Activated naive CD8-positive, alpha-beta T cell (primary cell): ENCODE results near the gene LSG1.

Source experiments
- H3K27ac Mint-ChIP-seq: one replicate; pipeline ENCODE4 v1.8.0; 2021; ENCODE audit warnings: mixed read lengths
- H3K27me3 Mint-ChIP-seq: one replicate; pipeline ENCODE4 v1.8.0; 2021; ENCODE audit warnings: mixed read lengths
- H3K36me3 Mint-ChIP-seq: one replicate; pipeline ENCODE4 v1.8.0; 2021; ENCODE audit warnings: mixed read lengths
- H3K4me1 Mint-ChIP-seq: one replicate; pipeline ENCODE4 v1.8.0; 2021; ENCODE audit warnings: low read depth, mixed read lengths
- H3K4me3 Mint-ChIP-seq: one replicate; pipeline ENCODE4 v1.8.0; 2021; ENCODE audit warnings: mild to moderate bottlenecking, mixed read lengths
- H3K9me3 Mint-ChIP-seq: one replicate; pipeline ENCODE4 v1.8.0; 2021; ENCODE audit warnings: low read depth, mixed read lengths

Gene LSG1

DNA sequence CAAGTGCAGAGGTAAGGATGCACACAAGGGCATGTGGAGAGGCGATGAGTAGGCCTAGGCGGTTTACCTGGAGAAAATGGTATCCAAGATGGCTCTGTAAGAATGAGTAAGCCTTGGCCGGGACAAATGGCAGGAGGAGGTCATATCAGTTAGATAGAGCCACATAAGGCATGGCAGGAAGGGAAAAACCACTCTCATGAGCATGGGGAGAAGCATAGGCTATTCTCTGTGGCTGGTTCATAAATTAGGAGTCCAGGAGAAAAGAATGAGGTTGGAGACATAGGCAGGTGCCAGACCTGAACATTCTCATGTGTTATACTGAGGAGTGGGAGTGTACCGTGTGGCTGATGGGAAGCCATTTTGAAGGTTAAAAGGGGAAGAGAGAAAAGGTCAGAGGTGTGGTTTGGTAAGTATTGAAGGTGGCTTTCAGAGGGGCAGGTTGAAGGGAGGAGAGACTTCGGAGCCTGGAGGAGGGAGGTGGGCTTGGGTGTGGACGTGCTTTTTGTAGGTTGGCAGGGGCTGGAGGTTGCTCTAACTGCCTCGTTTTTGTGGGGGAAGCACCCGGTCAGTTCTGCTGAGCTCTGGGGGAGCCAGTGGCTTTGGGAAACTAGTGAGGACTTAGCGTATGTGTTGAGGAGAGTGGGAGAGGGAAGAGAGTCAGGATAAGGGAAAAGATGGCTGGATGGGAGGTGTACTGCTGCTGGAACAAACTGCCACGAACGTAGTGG, 9.1 kb upstream of the LSG1 start:
- H3K4me3 Mint-ChIP-seq, result no peak overlapping the region
- H3K4me1 Mint-ChIP-seq, result peaks cover 36% of the 10 kb centered on the region
- no peaks in the 10 kb centered on the region for H3K9me3 Mint-ChIP-seq
- no peaks in the 10 kb centered on the region for H3K36me3 Mint-ChIP-seq
- H3K27me3 Mint-ChIP-seq, result no peaks in the 10 kb centered on the region
- H3K27ac Mint-ChIP-seq, result no peak overlapping the region

DNA sequence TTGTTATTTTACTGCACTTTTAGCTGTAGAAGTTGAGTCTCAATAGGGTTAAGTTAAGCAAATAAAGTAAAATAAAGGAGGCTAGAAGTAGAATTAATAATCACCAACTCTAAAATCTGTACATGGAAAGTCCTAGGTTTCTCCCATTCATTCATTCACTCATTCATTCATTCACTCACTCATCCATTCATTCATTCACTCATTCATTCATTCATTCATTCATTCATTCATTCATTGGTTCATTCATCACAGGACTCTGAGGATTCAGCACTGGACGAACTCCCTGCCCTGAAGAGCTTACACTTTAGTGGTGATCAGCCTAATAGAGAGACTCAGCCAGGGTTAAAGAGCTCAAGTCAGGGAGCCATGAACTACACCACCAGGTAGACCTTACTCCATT, 4.5 kb upstream of the LSG1 start:
- Mint-ChIP-seq H3K4me1 (peaks cover 26% of the 10 kb centered on the region), H3K27ac (peak overlapping the region; percentile 41), H3K4me3 (peak overlapping the region; percentile 48), H3K9me3 (no peaks in the 10 kb centered on the region), H3K36me3 (no peaks in the 10 kb centered on the region), H3K27me3 (no peaks in the 10 kb centered on the region)

DNA sequence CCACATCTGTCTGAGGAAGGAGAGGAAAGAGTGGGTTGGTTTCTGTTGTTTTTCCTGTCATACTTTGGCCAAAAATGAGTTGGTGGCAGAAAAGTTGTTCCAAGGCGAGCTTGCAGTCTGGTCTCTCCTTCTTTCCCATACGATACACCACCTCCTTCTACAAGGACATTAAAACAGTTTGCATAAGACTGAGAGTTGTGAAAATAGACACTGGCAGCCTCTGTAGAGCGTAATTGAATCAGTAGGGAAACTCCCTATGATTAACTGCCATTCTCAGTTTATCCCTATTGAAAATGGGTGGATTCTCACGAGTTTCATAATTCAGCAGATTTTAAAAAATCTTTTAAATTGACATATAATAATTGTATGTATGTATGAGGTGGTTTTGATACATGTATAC, 3.7 kb upstream of the LSG1 start:
- H3K27ac Mint-ChIP-seq, result peak overlapping the region; percentile 81
- no peaks in the 10 kb centered on the region for H3K27me3 Mint-ChIP-seq
- H3K4me1 Mint-ChIP-seq, result peaks cover 33% of the 10 kb centered on the region
- no peaks in the 10 kb centered on the region for H3K9me3 Mint-ChIP-seq
- H3K36me3 Mint-ChIP-seq, result no peaks in the 10 kb centered on the region
- H3K4me3 Mint-ChIP-seq, result peak overlapping the region; percentile 55

DNA sequence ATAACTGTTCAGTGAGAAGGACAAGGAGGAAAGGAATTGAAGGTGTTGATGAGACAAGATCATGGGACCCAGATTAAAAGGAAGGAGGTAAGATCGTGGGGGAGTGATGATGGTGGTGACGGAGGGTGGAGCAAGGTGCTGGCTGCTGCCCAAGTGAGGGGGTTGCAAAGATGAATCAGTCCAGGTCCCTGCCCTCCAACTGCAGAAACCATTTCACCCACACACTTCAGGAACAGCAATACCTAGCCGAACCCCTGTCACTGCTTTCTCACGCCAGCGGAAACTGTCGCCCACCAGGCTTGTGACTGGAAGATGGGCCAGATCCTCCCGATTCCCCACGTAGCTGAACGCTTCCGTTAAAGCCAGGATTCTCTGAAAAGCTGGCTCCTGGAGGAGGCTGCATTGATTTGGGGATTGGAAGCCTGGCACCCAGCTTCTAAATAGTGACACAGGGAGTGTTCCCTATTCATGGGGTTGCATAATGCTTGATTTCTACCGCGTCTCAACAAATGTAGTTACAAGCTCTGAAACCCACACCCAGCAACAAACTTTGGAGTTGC, 3.2 kb upstream of the LSG1 start:
- Mint-ChIP-seq H3K27me3 (no peaks in the 10 kb centered on the region), H3K27ac (peak overlapping the region; percentile 81), H3K9me3 (no peaks in the 10 kb centered on the region), H3K4me3 (peak overlapping the region; percentile 63), H3K4me1 (peaks cover 38% of the 10 kb centered on the region), H3K36me3 (no peaks in the 10 kb centered on the region)

DNA sequence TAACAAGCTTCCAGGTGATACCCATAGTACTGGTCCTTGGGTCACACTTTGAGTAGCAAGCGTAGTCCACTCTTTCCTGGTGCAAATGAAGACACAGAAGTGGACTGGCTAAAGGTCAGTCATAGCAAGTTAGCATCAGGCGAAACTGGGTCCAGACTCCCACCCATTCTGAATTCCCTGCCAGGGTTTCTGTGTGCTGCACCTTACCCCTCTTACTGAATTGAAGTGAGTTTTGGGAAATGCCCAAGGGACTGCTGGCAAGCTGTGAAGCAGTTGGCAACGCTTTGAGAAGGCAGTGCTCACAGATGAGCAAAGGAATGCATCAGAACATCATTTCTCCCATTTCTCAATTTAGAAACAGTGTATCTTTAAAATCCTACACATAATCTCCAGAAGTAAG, 1.8 kb upstream of the LSG1 start:
- Mint-ChIP-seq H3K36me3 (peaks cover under 1% of the 10 kb centered on the region), H3K27me3 (no peaks in the 10 kb centered on the region), H3K27ac (peak overlapping the region; percentile 64), H3K9me3 (no peaks in the 10 kb centered on the region), H3K4me1 (peaks cover 48% of the 10 kb centered on the region), H3K4me3 (peak overlapping the region; percentile 32)

DNA sequence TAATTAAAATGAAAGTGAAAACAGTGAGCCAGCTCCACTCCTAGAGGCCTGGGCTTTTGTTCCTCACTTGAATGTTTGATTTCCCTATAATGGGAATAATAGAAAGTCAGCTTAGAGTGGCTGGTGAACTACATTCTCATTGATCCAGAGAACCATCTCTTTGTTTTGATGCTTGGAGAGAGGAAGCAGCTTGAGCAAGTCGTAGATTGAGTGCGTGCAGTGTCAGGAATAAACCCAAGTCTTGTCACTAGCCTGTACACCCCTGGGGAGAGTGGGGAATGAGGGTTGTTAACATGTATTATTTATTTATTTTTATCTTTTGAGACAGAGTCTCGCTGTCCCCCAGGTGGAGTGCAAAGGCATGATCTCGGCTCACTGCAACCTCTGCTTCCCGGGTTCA, 885 bp upstream of the LSG1 start:
- peak overlapping the region; percentile 99 for H3K27ac Mint-ChIP-seq
- H3K4me1 Mint-ChIP-seq, result peaks cover 53% of the 10 kb centered on the region
- no peaks in the 10 kb centered on the region for H3K9me3 Mint-ChIP-seq
- H3K4me3 Mint-ChIP-seq, result peak overlapping the region; percentile 99
- H3K36me3 Mint-ChIP-seq, result peaks cover 5% of the 10 kb centered on the region
- H3K27me3 Mint-ChIP-seq, result no peaks in the 10 kb centered on the region

DNA sequence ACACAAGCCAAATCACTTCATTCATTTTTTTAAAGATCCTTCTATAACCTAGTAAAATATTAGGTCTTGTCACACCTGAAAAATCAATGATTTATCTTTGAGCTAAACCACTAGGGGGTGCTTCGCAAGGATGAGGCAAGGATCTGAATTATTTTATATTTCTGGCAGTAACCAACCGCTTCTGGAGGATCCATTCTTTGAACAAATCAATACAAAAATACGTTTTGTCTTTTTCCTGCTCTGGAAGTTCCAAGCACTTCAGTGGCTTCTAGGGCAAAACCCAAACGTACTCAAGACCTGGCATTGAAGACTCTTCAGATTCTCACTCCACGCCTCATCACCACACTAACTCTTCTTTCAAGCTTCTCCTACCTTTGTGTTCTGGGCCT, 486 bp downstream of the LSG1 start:
- peak overlapping the region; percentile 99 for H3K27ac Mint-ChIP-seq
- H3K36me3 Mint-ChIP-seq, result peaks cover 5% of the 10 kb centered on the region
- H3K4me1 Mint-ChIP-seq, result peaks cover 54% of the 10 kb centered on the region
- H3K9me3 Mint-ChIP-seq, result no peaks in the 10 kb centered on the region
- peak overlapping the region; percentile 99 for H3K4me3 Mint-ChIP-seq
- H3K27me3 Mint-ChIP-seq, result no peaks in the 10 kb centered on the region

DNA sequence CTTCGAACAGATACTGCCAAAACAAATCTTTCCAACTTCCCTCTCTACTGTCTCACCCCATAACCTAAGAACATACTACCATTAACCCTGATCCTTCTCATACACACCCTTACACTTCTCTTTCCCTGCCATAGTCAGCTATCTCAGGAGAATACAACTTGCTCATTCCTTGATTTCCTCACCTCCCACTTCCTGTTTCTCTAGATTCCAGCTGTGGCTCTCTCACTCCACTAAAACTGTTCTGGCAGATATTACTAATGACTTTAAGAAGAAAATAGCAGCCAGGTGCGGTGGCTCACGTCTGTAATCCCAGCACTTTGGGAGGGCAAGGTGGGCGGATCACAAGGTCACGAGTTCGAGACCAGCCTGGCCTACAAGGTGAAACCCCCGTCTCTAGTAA, 4.6 kb downstream of the LSG1 start:
- H3K27me3 Mint-ChIP-seq, result no peaks in the 10 kb centered on the region
- H3K9me3 Mint-ChIP-seq, result no peaks in the 10 kb centered on the region
- no peak overlapping the region for H3K27ac Mint-ChIP-seq
- H3K4me1 Mint-ChIP-seq, result peaks cover 33% of the 10 kb centered on the region
- H3K36me3 Mint-ChIP-seq, result peaks cover 8% of the 10 kb centered on the region
- H3K4me3 Mint-ChIP-seq, result no peak overlapping the region

DNA sequence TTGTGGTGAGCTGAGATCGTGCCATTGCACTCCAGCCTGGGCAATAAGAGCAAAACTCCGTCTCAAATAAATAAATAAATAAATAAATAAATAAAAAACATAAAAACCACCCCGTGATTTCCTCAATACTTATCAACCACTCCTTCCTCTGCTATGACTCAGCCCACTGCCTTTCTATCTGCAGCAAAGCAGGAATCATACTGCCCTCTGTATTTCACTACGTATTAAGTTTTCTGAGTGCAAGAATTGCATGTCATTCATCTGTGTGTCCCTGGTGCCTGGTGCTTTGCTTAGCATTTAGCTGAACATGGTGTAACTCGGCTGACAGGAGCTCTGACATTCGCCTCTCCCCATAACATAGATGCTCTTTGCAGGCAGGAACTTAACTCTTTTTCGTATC, 7.1 kb downstream of the LSG1 start:
- Mint-ChIP-seq H3K4me3 (no peak overlapping the region), H3K36me3 (peaks cover 13% of the 10 kb centered on the region), H3K27me3 (no peaks in the 10 kb centered on the region), H3K9me3 (no peaks in the 10 kb centered on the region), H3K27ac (no peak overlapping the region), H3K4me1 (peaks cover 34% of the 10 kb centered on the region)

DNA sequence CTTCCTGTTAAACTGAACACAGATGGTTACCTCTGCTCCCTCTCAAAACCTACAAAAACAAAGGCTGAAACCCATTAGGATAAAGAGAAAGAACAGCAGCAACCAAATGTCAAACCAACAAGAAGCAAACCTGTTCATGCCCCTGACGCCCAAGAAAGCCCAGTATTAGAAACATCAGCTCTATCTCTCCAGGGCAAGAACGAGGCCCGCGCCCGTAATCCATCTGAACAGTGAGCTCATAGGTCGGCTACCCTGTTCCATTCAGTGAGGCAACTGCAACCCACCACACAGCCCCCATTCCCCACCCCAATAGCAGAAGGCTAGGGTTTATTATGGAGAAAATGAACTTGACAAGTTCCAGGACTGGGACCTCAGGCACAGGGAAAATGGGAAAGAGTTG, 10.0 kb downstream of the LSG1 start:
- Mint-ChIP-seq H3K27me3 (no peaks in the 10 kb centered on the region), H3K9me3 (no peaks in the 10 kb centered on the region), H3K27ac (no peak overlapping the region), H3K4me1 (peaks cover 27% of the 10 kb centered on the region), H3K4me3 (no peak overlapping the region), H3K36me3 (peaks cover 23% of the 10 kb centered on the region)

DNA sequence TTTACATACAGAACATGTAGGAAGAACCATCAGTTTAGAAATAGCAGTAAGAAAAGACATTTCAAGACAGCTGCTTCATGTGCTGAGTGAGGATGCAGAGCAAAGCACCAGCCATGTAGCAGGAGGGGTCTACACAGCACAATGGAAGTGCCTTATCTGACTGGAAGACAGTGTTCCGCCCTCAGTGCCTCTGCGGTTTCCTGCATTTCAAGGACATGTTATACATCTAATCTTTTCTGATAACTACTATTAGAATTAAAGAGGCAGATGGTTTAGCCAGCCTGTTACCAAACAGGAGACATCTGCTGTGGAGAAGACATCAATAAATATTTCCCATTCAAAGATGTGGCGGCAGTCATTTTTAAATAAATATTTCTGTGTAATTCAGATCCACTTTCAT, 10.6 kb downstream of the LSG1 start:
- H3K27me3 Mint-ChIP-seq, result no peaks in the 10 kb centered on the region

DNA sequence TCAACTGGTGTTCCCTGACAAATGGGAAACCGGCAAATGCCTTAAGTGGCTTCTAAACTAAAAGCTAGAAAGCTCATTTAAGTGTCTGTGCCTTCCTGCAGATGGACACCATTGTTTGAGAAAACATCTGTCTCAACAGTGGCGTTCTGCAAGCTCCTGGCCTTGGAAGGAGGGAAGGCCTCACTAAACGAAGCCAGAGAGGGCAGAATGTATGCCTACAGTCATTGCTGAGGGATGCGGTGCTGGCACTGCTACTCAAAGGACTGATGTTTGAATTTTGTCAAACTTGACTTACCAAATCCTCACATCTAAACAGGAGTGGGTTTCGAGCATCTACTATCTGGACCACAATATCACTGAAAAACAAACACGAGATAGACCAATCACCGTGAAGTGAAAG, 12.2 kb downstream of the LSG1 start:
- Mint-ChIP-seq H3K9me3 (no peaks in the 10 kb centered on the region), H3K27ac (peak overlapping the region; percentile 8), H3K4me1 (peaks cover 27% of the 10 kb centered on the region), H3K36me3 (peaks cover 27% of the 10 kb centered on the region), H3K27me3 (no peaks in the 10 kb centered on the region), H3K4me3 (no peak overlapping the region)

More for the DNA sequence above, 10.6 kb downstream of the LSG1 start:
- H3K4me1 Mint-ChIP-seq, result peaks cover 27% of the 10 kb centered on the region
- H3K36me3 Mint-ChIP-seq, result peaks cover 24% of the 10 kb centered on the region
- no peak overlapping the region for H3K4me3 Mint-ChIP-seq
- H3K9me3 Mint-ChIP-seq, result no peaks in the 10 kb centered on the region
- H3K27ac Mint-ChIP-seq, result peak overlapping the region; percentile 46

DNA sequence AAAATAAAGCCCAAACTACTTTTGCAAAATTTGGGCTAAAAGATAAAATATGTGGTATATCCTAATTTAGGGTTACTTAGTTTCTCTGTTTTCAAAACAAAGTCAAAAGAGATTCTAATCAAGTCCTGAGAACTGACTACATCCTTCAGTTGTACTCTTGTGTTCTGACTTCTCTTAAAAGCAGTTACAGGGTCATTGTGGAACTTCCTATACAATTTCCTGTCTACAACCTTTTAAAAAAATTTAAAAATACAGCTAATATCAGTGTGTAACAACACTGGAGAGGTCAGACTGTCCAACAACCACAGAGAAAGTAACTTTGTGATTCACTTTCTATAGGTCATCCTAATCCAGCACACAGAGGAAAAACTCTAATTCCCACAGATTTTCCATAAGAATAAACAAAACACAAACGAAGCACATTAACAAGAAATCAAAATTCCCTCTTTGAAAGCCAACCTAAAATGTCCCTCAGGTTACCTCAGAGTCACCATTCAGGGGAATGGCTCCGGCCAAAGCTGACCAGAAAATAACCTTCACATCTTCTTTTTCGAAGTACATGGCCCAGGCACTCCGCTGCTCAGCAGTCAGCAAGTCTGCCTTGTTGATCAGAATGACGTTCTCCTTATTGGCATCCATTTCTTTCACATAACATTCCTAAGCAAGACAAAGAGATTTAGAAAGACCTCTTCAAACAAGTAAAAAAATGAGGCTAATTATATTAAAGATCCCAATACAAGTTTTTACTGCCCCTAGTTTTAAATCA, 13.3 kb downstream of the LSG1 start:
- Mint-ChIP-seq H3K4me1 (peaks cover 34% of the 10 kb centered on the region), H3K27me3 (no peaks in the 10 kb centered on the region), H3K36me3 (peaks cover 35% of the 10 kb centered on the region), H3K27ac (no peak overlapping the region), H3K9me3 (no peaks in the 10 kb centered on the region), H3K4me3 (no peak overlapping the region)

DNA sequence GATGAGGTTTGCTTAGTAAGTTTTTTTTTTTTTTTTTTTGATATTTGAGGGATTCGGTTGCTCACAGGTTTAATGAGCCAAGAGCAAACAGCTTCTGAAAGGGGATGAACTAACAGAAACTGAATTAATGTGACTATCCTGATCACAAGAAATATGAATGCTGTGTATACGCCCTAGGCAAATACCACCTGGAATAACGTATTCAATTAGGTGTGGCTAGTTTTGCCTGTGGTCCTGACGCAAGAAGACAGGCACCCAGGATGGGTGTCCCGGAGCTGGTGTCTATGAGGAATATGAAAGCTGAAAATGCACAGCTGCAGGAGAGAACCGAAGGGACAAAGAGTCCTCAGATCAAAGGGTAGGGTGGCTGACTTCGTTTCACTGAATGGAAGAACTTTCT, 14.6 kb downstream of the LSG1 start:
- no peak overlapping the region for H3K4me3 Mint-ChIP-seq
- no peak overlapping the region for H3K27ac Mint-ChIP-seq
- no peaks in the 10 kb centered on the region for H3K27me3 Mint-ChIP-seq
- H3K9me3 Mint-ChIP-seq, result no peaks in the 10 kb centered on the region
- H3K4me1 Mint-ChIP-seq, result peaks cover 31% of the 10 kb centered on the region
- H3K36me3 Mint-ChIP-seq, result peaks cover 38% of the 10 kb centered on the region

DNA sequence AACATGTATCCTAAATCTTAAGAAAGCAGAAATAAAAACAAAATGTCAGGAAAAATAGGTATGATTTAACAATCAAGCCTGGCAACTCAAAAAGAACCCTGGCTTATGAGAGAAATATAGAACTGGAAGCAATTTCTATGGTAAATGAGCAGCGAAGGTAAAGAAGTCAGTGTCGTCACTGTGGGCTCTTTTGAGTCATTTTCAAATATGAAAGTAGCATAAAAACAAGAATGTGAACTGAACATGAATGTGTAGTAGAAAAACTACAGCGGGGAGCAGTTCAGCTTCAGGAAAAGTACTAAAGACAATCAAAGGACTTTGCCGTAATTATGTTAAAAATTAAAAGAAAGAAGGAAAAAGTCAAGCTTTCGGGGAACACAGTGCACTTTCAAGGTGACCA, 17.5 kb downstream of the LSG1 start:
- Mint-ChIP-seq H3K27ac (no peak overlapping the region), H3K36me3 (peaks cover 43% of the 10 kb centered on the region), H3K9me3 (no peaks in the 10 kb centered on the region), H3K4me3 (no peak overlapping the region), H3K4me1 (peaks cover 14% of the 10 kb centered on the region), H3K27me3 (no peaks in the 10 kb centered on the region)
